Femur (tissue), 1 donor: ENCODE results near the gene SAFB2.

Source experiments
- DNase-seq: peaks from one replicate; pipeline ENCODE4 v3.0.0-alpha.2; 2017

SAFB2 gene

DNA sequence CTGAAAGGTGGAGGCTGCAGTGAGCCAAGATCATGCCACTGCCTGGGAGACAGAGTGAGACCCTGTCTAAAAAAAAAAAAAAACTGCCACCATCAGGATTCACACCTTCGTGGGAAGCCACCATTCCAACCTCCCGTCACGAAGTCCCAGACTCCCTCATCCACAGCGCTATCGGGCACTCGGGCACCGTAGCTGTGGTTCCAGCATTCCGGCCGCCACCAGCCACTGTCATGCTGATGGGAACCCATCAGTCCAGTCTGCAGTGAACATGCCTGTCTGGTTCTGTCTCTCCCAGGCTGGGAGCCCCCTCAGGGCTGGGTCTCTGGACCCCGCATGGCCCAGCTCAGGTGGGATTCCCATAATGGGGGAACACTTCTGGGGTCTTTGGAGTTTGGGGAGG lies 82.4 kb downstream of the SAFB2 start:
- no peak for DNase-seq

DNA sequence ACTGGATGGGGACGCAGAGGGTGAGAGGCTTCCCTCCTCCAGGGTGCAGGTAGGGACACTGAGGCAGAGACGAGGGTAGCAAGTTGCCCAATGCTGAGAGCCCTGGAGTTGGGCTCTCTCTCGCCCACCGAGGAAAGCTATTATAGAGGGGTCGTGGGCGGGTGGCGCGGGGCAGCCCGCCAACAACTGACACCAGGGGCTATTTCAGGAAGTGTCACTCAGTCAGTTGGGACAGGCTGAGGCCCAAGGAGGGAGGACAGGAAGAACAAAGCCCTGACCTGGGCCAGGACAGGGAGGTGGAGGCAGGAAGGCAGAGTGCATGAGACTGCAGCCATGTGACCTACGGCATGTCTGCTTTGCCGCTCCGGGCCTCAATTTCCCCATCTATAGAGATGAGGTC lies 84.7 kb downstream of the SAFB2 start:
- DNase-seq: no peak
